Measurements from ENCODE around the gene ELF1. TPM values are rescaled to one million over a fixed set of nuclear protein-coding genes. Genes with fewer than 3 reads are reported as not detected.

The ELF1 gene
- total and polyA plus RNA-seq, 2 of the 8 experiments (the other 6 are each of a cell fraction or from before 2014, with no cell fraction given): 5.6 to 18.2 TPM

DNA sequence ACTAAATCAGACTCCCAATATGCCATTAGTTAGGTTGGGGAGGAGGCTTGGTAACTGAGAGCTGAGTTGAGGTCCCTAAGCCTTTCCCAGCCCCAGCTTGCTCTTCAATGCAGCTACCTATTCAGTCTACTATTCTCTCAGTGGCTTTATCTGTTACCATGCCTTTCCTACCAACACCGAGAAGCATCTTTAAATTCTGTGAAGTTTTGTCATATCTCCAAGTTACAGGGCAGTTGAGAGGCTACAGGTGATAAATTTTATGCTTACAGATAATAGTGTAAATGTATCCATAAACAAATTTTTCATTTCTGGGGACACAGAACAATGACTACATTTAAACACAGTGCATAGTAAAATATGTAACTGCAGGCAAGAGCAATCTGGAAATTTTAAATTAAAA, 110.6 kb downstream of the ELF1 start:
- no peak overlapping the region for H3K4ac ChIP-seq (replicated peaks; ENCODE audit: insufficient read length, low read depth, low read length)
- CTCF ChIA-PET (ENCODE audit: partially characterized antibody): interaction anchor here (1.0 kb wide), 1 partner anchor 66 kb away, joined by 3 read pairs; no protein-coding TSS in a partner anchor
- no peak overlapping the region for H3K9ac ChIP-seq (replicated peaks in 1 of 4; ENCODE audit: extremely low read depth in 1 of 4, low read depth in 3 of 4, low read length in 3 of 4)
- no peak overlapping the region for H3K23ac ChIP-seq (ENCODE audit: insufficient read length)
- H3K4me2 ChIP-seq (ENCODE audit: insufficient read depth in 1 of 2, low read depth in 2 of 2, low read length in 2 of 2): no peak overlapping the region
- H3K27ac ChIP-seq (ENCODE audit: low read depth, low read length): no peak overlapping the region
- no peak overlapping the region for H3K56ac ChIP-seq (replicated peaks; ENCODE audit: insufficient read length, low read depth, low read length)
- no peak overlapping the region for H2BK12ac ChIP-seq (ENCODE audit: low read depth, low read length)
- FAIRE-seq: no peak
- H3K79me2 ChIP-seq (ENCODE audit: control insufficient read depth in 1 of 2, insufficient read depth in 2 of 2, low read length in 2 of 2): no peaks in the 10 kb centered on the region
- H3K4me1 ChIP-seq (replicated peaks in 1 of 4; ENCODE audit: control insufficient read depth in 3 of 4, insufficient read depth in 4 of 4, low read length in 3 of 4): no peaks in the 10 kb centered on the region
- no peak overlapping the region for H4K91ac ChIP-seq (replicated peaks; ENCODE audit: insufficient read length, low read length)
- H3K27me3 ChIP-seq (replicated peaks in 1 of 4; ENCODE audit: control insufficient read depth in 3 of 4, extremely low read depth in 1 of 4, insufficient read depth in 3 of 4, low read length in 3 of 4): no peaks in the 10 kb centered on the region
- H3K36me3 ChIP-seq (ENCODE audit: control insufficient read depth in 2 of 4, insufficient read depth in 4 of 4, low read length in 3 of 4): no peaks in the 10 kb centered on the region
- no peak overlapping the region for H2BK20ac ChIP-seq (ENCODE audit: low read length)
- 83% methylated on average over 1 of the region's 1 CpG; no CpG with 5 or more reads in 1 of the 2 experiments for WGBS, 2 experiments (ENCODE audit: extremely low coverage in 1 of 2, insufficient coverage in 1 of 2, insufficient read length in 1 of 2, insufficient replicate concordance in 2 of 2, low coverage in 1 of 2, low lambda C conversion rate in 2 of 2, missing lambda C conversion rate in 1 of 2)
- DNase-seq (ENCODE audit: low read depth in 1 of 2, low spot score in 2 of 2): no peak
- H3K23me2 ChIP-seq (ENCODE audit: low read depth, low read length): no peaks in the 10 kb centered on the region
- no peak overlapping the region for H3K18ac ChIP-seq (ENCODE audit: extremely low read depth, low read length)
- H4K8ac ChIP-seq (ENCODE audit: extremely low read depth, insufficient read depth, low read length): no peak overlapping the region
- H2BK120ac ChIP-seq (replicated peaks; ENCODE audit: low read depth, low read length): no peak overlapping the region
- H2BK15ac ChIP-seq (ENCODE audit: low read length): no peak overlapping the region
- H2BK5ac ChIP-seq (ENCODE audit: low read depth, low read length): no peak overlapping the region
- no peak overlapping the region for H4K5ac ChIP-seq (ENCODE audit: insufficient read length, low read depth, low read length)
- H3K14ac ChIP-seq (ENCODE audit: insufficient read length): no peak overlapping the region
- no peaks in the 10 kb centered on the region for H3K9me3 ChIP-seq (ENCODE audit: insufficient read depth in 2 of 2, low read depth in 1 of 2, low read length in 1 of 2)
- H2AK5ac ChIP-seq (ENCODE audit: low read depth, low read length): no peak overlapping the region
- POLR2A ChIA-PET (ENCODE audit: partially characterized antibody): no interaction called here
- H3K4me3 ChIP-seq (ENCODE audit: extremely low read depth in 1 of 4, insufficient read depth in 2 of 4, low read depth in 3 of 4, low read length in 4 of 4): no peak overlapping the region
- no peak overlapping the region for H2AFZ ChIP-seq (ENCODE audit: low read length)
- no peaks in the 10 kb centered on the region for H3K79me1 ChIP-seq (ENCODE audit: low read depth, low read length)
- no peaks in the 10 kb centered on the region for H4K20me1 ChIP-seq (replicated peaks in 1 of 2; ENCODE audit: control insufficient read depth in 1 of 2, insufficient read depth in 2 of 2, low read length in 2 of 2)
- TF ChIP-seq TEAD4 (IDR thresholded peaks at IDR 0.05; ENCODE audit: low read depth, low read length) (no peak), EZH2 (IDR thresholded peaks at IDR 0.05; ENCODE audit: low read depth, low read length, severe bottlenecking) (no peak), YY1 (IDR thresholded peaks at IDR 0.05; ENCODE audit: low read depth, low read length) (no peak), BRCA1 (IDR thresholded peaks at IDR 0.05; ENCODE audit: low read depth, low read length) (no peak), PHF8 (conservative IDR thresholded peaks at IDR 0.05; ENCODE audit: low read depth, low read length) (no peak), ATF2 (IDR thresholded peaks at IDR 0.05; ENCODE audit: low read length) (no peak), CREB1 (IDR thresholded peaks at IDR 0.05) (no peak), BACH1 (IDR thresholded peaks at IDR 0.05; ENCODE audit: low read length) (no peak)
- TF ChIP-seq, protein P1, sequence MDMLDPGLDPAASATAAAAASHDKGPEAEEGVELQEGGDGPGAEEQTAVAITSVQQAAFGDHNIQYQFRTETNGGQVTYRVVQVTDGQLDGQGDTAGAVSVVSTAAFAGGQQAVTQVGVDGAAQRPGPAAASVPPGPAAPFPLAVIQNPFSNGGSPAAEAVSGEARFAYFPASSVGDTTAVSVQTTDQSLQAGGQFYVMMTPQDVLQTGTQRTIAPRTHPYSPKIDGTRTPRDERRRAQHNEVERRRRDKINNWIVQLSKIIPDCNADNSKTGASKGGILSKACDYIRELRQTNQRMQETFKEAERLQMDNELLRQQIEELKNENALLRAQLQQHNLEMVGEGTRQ (IDR thresholded peaks at IDR 0.05; ENCODE audit: low read length): no peak
- TF ChIP-seq, protein P2, sequence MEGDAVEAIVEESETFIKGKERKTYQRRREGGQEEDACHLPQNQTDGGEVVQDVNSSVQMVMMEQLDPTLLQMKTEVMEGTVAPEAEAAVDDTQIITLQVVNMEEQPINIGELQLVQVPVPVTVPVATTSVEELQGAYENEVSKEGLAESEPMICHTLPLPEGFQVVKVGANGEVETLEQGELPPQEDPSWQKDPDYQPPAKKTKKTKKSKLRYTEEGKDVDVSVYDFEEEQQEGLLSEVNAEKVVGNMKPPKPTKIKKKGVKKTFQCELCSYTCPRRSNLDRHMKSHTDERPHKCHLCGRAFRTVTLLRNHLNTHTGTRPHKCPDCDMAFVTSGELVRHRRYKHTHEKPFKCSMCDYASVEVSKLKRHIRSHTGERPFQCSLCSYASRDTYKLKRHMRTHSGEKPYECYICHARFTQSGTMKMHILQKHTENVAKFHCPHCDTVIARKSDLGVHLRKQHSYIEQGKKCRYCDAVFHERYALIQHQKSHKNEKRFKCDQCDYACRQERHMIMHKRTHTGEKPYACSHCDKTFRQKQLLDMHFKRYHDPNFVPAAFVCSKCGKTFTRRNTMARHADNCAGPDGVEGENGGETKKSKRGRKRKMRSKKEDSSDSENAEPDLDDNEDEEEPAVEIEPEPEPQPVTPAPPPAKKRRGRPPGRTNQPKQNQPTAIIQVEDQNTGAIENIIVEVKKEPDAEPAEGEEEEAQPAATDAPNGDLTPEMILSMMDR (IDR thresholded peaks at IDR 0.05; ENCODE audit: control extremely low read depth in 1 of 3, insufficient read depth in 1 of 3, low read depth in 1 of 3, low read length in 3 of 3): no peak
